SK-N-DZ (cell line): ENCODE results near the gene AGRP. TPM values are rescaled to one million over a fixed set of nuclear protein-coding genes. Genes with fewer than 3 reads are reported as not detected.
"Not testable (repeated sequence)": the region's sequence is repeated elsewhere in the genome, so short reads cannot be mapped to it uniquely, and the experiment has no call there.

Experiments used
- DNase-seq: peaks from one replicate; pipeline ENCODE4 v3.0.0-alpha.2; 2015; ENCODE audit warnings: low spot score
- polyA plus RNA-seq, 2 experiments: library from polyadenylated mRNA; depleted of rRNA; stranded (reverse); fragments of >200 nt; gene quantifications; 2 replicates each; pipeline ENCODE4 v1.2.3, GENCODE V29; 2014

AGRP gene
- polyA plus RNA-seq (2014; cell fraction: cytosol; rRNA removed) = not detected in 2 replicates
- not detected in 2 replicates for polyA plus RNA-seq (2014; cell fraction: nucleus; rRNA removed)

- no peak for DNase-seq
Observed at GRCh38 chr16:67483150-67483549, at the start of gene AGRP. Gene AGRP (minus strand): TSS chr16:67483547. CDS start chr16:67483398, 149 bp downstream.

GRCh38 chr16:67531247-67531646, 47.9 kb upstream of the AGRP start:
- DNase-seq = no peak

- no peak for DNase-seq
Observed at GRCh38 chr16:67530013-67530939, 46.9 kb upstream of the AGRP start.

- DNase-seq = no peak
Observed at GRCh38 chr16:67529582-67530012, 46.2 kb upstream of the AGRP start.

GRCh38 chr16:67528870-67529581, 45.7 kb upstream of the AGRP start:
- DNase-seq = no peak

- DNase-seq = peak; percentile 52
Observed at GRCh38 chr16:67528222-67528869, 45.0 kb upstream of the AGRP start, which contains the start of gene RIPOR1. Gene RIPOR1 (plus strand): TSS chr16:67528829. CDS start chr16:67538447, 9,618 bp downstream.

- no peak for DNase-seq
Observed at GRCh38 chr16:67526149-67526791, 42.9 kb upstream of the AGRP start.

GRCh38 chr16:67525176-67525860, 42.0 kb upstream of the AGRP start:
- DNase-seq = no peak

GRCh38 chr16:67521095-67521804, 37.9 kb upstream of the AGRP start:
- peak; percentile 96 for DNase-seq

GRCh38 chr16:67519242-67519641, 35.9 kb upstream of the AGRP start:
- no peak for DNase-seq

- no peak for DNase-seq
Observed at GRCh38 chr16:67518676-67519075, 35.3 kb upstream of the AGRP start.

GRCh38 chr16:67517661-67518423, 34.5 kb upstream of the AGRP start:
- no peak for DNase-seq

- DNase-seq = no peak
Observed at GRCh38 chr16:67517155-67517445, 33.8 kb upstream of the AGRP start.

GRCh38 chr16:67516296-67517154, 33.2 kb upstream of the AGRP start:
- DNase-seq = no peak

GRCh38 chr16:67514382-67514828, 31.1 kb upstream of the AGRP start:
- peak; percentile 87 for DNase-seq

GRCh38 chr16:67513892-67514291, 30.5 kb upstream of the AGRP start:
- DNase-seq = not testable (repeated sequence)

- DNase-seq = no peak
Observed at GRCh38 chr16:67509016-67509415, 25.7 kb upstream of the AGRP start.

- no peak for DNase-seq
Observed at GRCh38 chr16:67506468-67506867, 23.1 kb upstream of the AGRP start.
